ENCODE results near the gene TSPAN18. TPM values are rescaled to one million over a fixed set of nuclear protein-coding genes. Genes with fewer than 3 reads are reported as not detected.
A peak's percentile ranks its signal among the peaks of the same experiment; 100 is the strongest.

TSPAN18 gene
- total RNA-seq, 1 experiment from 2014 or later = 2.8 TPM

- Histone ChIP-seq H3K36me3 (ENCODE audit: insufficient read depth, low read length, poor library complexity, severe bottlenecking) (no peaks in the 10 kb centered on the region), H3K9me3 (ENCODE audit: low read depth, low read length, poor library complexity, severe bottlenecking) (no peaks in the 10 kb centered on the region), H3K27ac (ENCODE audit: low read depth, low read length, poor library complexity, severe bottlenecking) (peak overlapping the region; percentile 88), H3K27me3 (replicated peaks; ENCODE audit: insufficient read depth, low read depth, low read length, poor library complexity) (no peaks in the 10 kb centered on the region), H3K4me3 (ENCODE audit: low read depth, low read length, poor library complexity, severe bottlenecking) (peak overlapping the region; percentile 91), H3K4me1 (ENCODE audit: insufficient read depth, low read length, poor library complexity, severe bottlenecking) (peaks cover 9% of the 10 kb centered on the region)
- ChIA-PET CTCF (interaction anchor here (0.6 to 1.1 kb wide), 4 partner anchors 13 to 384 kb away, joined by 3 to 6 read pairs (median 4); partner anchors contain the start of gene CD82), POLR2A (ENCODE audit: low non-redundant PET) (interaction anchor here (0.6 to 0.7 kb wide), 2 partner anchors 22 to 254 kb away, joined by 5 to 7 read pairs; no protein-coding TSS in a partner anchor)
- TF ChIP-seq EZH2 (IDR thresholded peaks at IDR 0.05; ENCODE audit: borderline replicate concordance, low read depth, low read length, poor library complexity, severe bottlenecking) (no peak), CTCF (conservative IDR thresholded peaks at IDR 0.05; ENCODE audit: low read depth, low read length) (peak; percentile 91)
- no TSS peak for BruUV-seq (replicated peaks)
- intact Hi-C loops (cut with micrococcal nuclease; ENCODE audit: unreplicated experiment) = no loop called here
- peak; percentile 75 for DNase-seq (ENCODE audit: low spot score)
Measured at GRCh38 chr11:44949160-44950030, 222.6 kb downstream of the TSPAN18 start.

- DNase-seq (ENCODE audit: low spot score) = peak; percentile 66
- no peaks in the 10 kb centered on the region for H3K9me3 ChIP-seq (ENCODE audit: low read depth, low read length, poor library complexity, severe bottlenecking)
- H3K4me1 ChIP-seq (ENCODE audit: insufficient read depth, low read length, poor library complexity, severe bottlenecking) = peaks cover 9% of the 10 kb centered on the region
- peak overlapping the region; percentile 91 for H3K4me3 ChIP-seq (ENCODE audit: low read depth, low read length, poor library complexity, severe bottlenecking)
- H3K27ac ChIP-seq (ENCODE audit: low read depth, low read length, poor library complexity, severe bottlenecking) = peak overlapping the region; percentile 88
- BruUV-seq (replicated peaks) = no TSS peak
- no peaks in the 10 kb centered on the region for H3K36me3 ChIP-seq (ENCODE audit: insufficient read depth, low read length, poor library complexity, severe bottlenecking)
- H3K27me3 ChIP-seq (replicated peaks; ENCODE audit: insufficient read depth, low read depth, low read length, poor library complexity) = no peaks in the 10 kb centered on the region
- POLR2A ChIA-PET (ENCODE audit: low non-redundant PET) = interaction anchor here (0.6 to 0.7 kb wide), 2 partner anchors 21 to 253 kb away, joined by 5 to 7 read pairs; no protein-coding TSS in a partner anchor
- CTCF ChIA-PET = interaction anchor here (0.6 to 1.1 kb wide), 4 partner anchors 14 to 385 kb away, joined by 3 to 6 read pairs (median 3); partner anchors contain the start of gene CD82
- intact Hi-C loops (cut with micrococcal nuclease; ENCODE audit: unreplicated experiment) = no loop called here
- TF ChIP-seq CTCF (conservative IDR thresholded peaks at IDR 0.05; ENCODE audit: low read depth, low read length) (no peak), EZH2 (IDR thresholded peaks at IDR 0.05; ENCODE audit: borderline replicate concordance, low read depth, low read length, poor library complexity, severe bottlenecking) (no peak)
Measured at GRCh38 chr11:44950031-44950624, 223.4 kb downstream of the TSPAN18 start.

- ChIA-PET POLR2A (ENCODE audit: low non-redundant PET) (no interaction called here), CTCF (interaction anchor here (0.6 to 1.1 kb wide), 3 partner anchors 14 to 386 kb away, joined by 3 to 6 read pairs (median 3); partner anchors contain the start of gene CD82)
- H3K4me3 ChIP-seq (ENCODE audit: low read depth, low read length, poor library complexity, severe bottlenecking) = peak within 1 kb of the TSS; percentile 91
- H3K27ac ChIP-seq (ENCODE audit: low read depth, low read length, poor library complexity, severe bottlenecking) = peak within 1 kb of the TSS; percentile 88
- peaks cover 9% of the 10 kb centered on the region for H3K4me1 ChIP-seq (ENCODE audit: insufficient read depth, low read length, poor library complexity, severe bottlenecking)
- H3K36me3 ChIP-seq (ENCODE audit: insufficient read depth, low read length, poor library complexity, severe bottlenecking) = no peaks in the 10 kb centered on the region
- DNase-seq (ENCODE audit: low spot score) = peak; percentile 89
- BruUV-seq (replicated peaks) = no TSS peak
- intact Hi-C loops (cut with micrococcal nuclease; ENCODE audit: unreplicated experiment) = no loop called here
- no peaks in the 10 kb centered on the region for H3K27me3 ChIP-seq (replicated peaks; ENCODE audit: insufficient read depth, low read depth, low read length, poor library complexity)
- H3K9me3 ChIP-seq (ENCODE audit: low read depth, low read length, poor library complexity, severe bottlenecking) = no peaks in the 10 kb centered on the region
- TF ChIP-seq CTCF (conservative IDR thresholded peaks at IDR 0.05; ENCODE audit: low read depth, low read length) (peak; percentile 77), EZH2 (IDR thresholded peaks at IDR 0.05; ENCODE audit: borderline replicate concordance, low read depth, low read length, poor library complexity, severe bottlenecking) (no peak)
Measured at GRCh38 chr11:44950625-44951476, 224.1 kb downstream of the TSPAN18 start, which contains the start of gene TP53I11. TP53I11 (minus strand) TSS chr11:44950883; CDS start chr11:44938335, 12,548 bp downstream.

Data from A673 (cell line).